AG10803 (cell line): Measurements from ENCODE around the gene GRM4.

Experiments used
- DNase-seq: peaks from one replicate; pipeline ENCODE4 v3.0.0; 2010; ENCODE audit warnings: low read depth
- H3K4me3 ChIP-seq: 2 replicates; pipeline ENCODE4 v1.5.1; 2011; ENCODE audit warnings: mild to moderate bottlenecking, low read length, control low read depth
- CTCF ChIP-seq: conservative IDR thresholded peaks from 2 replicates; pipeline ENCODE4 v1.5.1; 2011; ENCODE audit warnings: mild to moderate bottlenecking, low read length, control low read depth, inconsistent platforms

Gene GRM4

GRCh38 chr6:33985947-33986346, 159.9 kb downstream of the GRM4 start:
- no peak for DNase-seq
- H3K4me3 ChIP-seq: no peak overlapping the region
- TF ChIP-seq CTCF: no peak

- H3K4me3 ChIP-seq: no peak overlapping the region
- no peak for TF ChIP-seq CTCF
- no peak for DNase-seq
Observed at GRCh38 chr6:33985313-33985751, 160.6 kb downstream of the GRM4 start.

- no peak for DNase-seq
- no peak for TF ChIP-seq CTCF
Observed at GRCh38 chr6:33984466-33985312, 161.2 kb downstream of the GRM4 start.

GRCh38 chr6:33983721-33984465, 162.0 kb downstream of the GRM4 start:
- no peak overlapping the region for H3K4me3 ChIP-seq
- no peak for TF ChIP-seq CTCF
- DNase-seq: no peak

More at GRCh38 chr6:33984466-33985312, 161.2 kb downstream of the GRM4 start:
- no peak overlapping the region for H3K4me3 ChIP-seq

- TF ChIP-seq CTCF: no peak
- no peak overlapping the region for H3K4me3 ChIP-seq
- peak; percentile 35 for DNase-seq
Observed at GRCh38 chr6:33983109-33983716, 162.7 kb downstream of the GRM4 start.

GRCh38 chr6:33981861-33982260, 164.0 kb downstream of the GRM4 start:
- DNase-seq: no peak
- H3K4me3 ChIP-seq: no peak overlapping the region
- TF ChIP-seq CTCF: no peak
